ENCODE measurements around the gene PLXNA4.

PLXNA4 gene

GRCh38 chr7:132380059-132380458 lies 196.2 kb downstream of the PLXNA4 start:
- TF ChIP-seq POLR2AphosphoS5 (IDR thresholded peaks at IDR 0.05; ENCODE audit: low read depth, low read length) (no peak), SIN3A (IDR thresholded peaks at IDR 0.05; ENCODE audit: borderline replicate concordance, insufficient read depth, low read length) (no peak), REST (IDR thresholded peaks at IDR 0.05; ENCODE audit: insufficient read depth in 1 of 2, low read depth in 2 of 2, low read length in 2 of 2) (no peak), FOXP2 (optimal IDR thresholded peaks at IDR 0.05; ENCODE audit: borderline replicate concordance, extremely low read depth, extremely low read length, insufficient read depth) (no peak), TAF1 (IDR thresholded peaks at IDR 0.05; ENCODE audit: borderline replicate concordance, insufficient read depth, low read length) (no peak)

DNA sequence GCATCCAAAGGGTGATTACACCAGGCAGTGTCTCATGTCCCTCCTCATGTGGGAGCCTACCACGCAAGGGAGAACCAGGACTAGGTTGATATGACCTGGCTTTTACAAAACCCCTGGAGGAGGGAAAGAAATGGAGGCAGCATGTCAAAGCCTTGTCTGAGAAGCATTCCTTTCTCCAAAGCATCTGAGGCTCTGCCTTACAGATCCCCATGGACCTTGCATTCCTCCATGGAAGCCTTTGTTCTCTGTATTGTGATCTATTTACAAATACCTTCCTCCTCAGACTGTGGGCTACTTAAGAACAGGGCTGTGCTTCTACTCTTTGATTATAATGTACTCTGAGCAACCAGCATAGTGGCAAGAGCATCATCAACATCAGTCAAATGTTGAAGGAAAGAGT lies 197.0 kb downstream of the PLXNA4 start:
- TF ChIP-seq SIN3A (IDR thresholded peaks at IDR 0.05; ENCODE audit: borderline replicate concordance, insufficient read depth, low read length), result no peak
- no peak for TF ChIP-seq POLR2AphosphoS5 (IDR thresholded peaks at IDR 0.05; ENCODE audit: low read depth, low read length)
- no peak for TF ChIP-seq FOXP2 (optimal IDR thresholded peaks at IDR 0.05; ENCODE audit: borderline replicate concordance, extremely low read depth, extremely low read length, insufficient read depth)
- no peak for TF ChIP-seq TAF1 (IDR thresholded peaks at IDR 0.05; ENCODE audit: borderline replicate concordance, insufficient read depth, low read length)
- TF ChIP-seq REST (IDR thresholded peaks at IDR 0.05; ENCODE audit: insufficient read depth in 1 of 2, low read depth in 2 of 2, low read length in 2 of 2), result no peak

DNA sequence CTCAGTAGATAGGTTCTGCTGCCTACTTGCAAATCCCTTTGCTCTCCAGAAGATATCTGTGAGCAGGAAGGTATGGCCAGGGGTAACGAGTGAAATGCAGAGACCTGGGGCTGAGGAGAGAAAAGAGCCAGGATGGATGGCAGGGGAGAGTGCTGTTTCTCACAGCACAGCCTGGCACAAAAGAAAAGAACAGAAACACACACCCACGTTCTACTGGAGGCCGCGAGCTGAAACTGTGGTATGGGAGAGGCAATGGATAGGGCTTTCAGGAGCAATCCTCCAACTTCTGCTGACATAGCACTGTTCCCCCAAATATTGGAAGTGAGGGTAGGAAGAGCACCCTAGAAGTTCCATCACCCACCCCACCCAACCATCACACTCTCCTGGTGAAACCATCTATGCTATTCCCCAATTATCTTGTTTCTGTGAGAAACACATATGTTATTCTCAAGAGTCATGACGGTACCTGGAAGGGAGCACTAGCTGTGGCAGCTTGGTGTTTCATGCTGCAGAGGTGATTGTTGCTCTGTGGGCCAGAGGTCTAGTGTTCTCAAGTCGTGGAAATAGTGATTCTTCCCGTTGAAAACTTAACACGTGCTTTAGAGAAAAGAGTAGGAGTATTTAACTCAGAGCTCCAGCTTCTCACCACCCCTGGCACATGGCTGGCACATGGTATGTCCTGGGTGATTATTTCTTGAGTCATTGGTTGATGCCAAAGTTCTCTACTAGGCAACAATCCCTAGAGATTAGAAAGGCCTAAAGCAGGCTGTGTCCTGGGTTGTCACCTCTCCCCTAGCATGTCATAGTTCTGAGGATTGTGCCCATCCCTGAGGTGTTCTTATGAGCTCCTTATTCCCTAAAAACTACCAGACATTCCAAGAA lies 198.3 kb downstream of the PLXNA4 start:
- TF ChIP-seq POLR2AphosphoS5 (IDR thresholded peaks at IDR 0.05; ENCODE audit: low read depth, low read length) (no peak), REST (IDR thresholded peaks at IDR 0.05; ENCODE audit: insufficient read depth in 1 of 2, low read depth in 2 of 2, low read length in 2 of 2) (no peak), TAF1 (IDR thresholded peaks at IDR 0.05; ENCODE audit: borderline replicate concordance, insufficient read depth, low read length) (no peak), FOXP2 (optimal IDR thresholded peaks at IDR 0.05; ENCODE audit: borderline replicate concordance, extremely low read depth, extremely low read length, insufficient read depth) (no peak), SIN3A (IDR thresholded peaks at IDR 0.05; ENCODE audit: borderline replicate concordance, insufficient read depth, low read length) (no peak)

- TF ChIP-seq POLR2AphosphoS5 (IDR thresholded peaks at IDR 0.05; ENCODE audit: low read depth, low read length) (no peak), SIN3A (IDR thresholded peaks at IDR 0.05; ENCODE audit: borderline replicate concordance, insufficient read depth, low read length) (no peak), REST (IDR thresholded peaks at IDR 0.05; ENCODE audit: insufficient read depth in 1 of 2, low read depth in 2 of 2, low read length in 2 of 2) (no peak), FOXP2 (optimal IDR thresholded peaks at IDR 0.05; ENCODE audit: borderline replicate concordance, extremely low read depth, extremely low read length, insufficient read depth) (no peak), TAF1 (IDR thresholded peaks at IDR 0.05; ENCODE audit: borderline replicate concordance, insufficient read depth, low read length) (no peak)
Observed at GRCh38 chr7:132377015-132377414, 199.3 kb downstream of the PLXNA4 start.
